SK-N-SH treated with all-trans-retinoic acid at 6 μM for 48 hours (cell line): ENCODE measurements around the gene UBE4B.

Experiments
- ATAC-seq: fragments of 200-7000 bp; cut with Tn5 transposase; 3 replicates; pipeline ENCODE4 v1.9.1; 2020; ENCODE audit warnings: mild to moderate bottlenecking, moderate library complexity
- ARNTL ChIP-seq: fragments of 450-650 bp; formaldehyde crosslinking; IDR thresholded peaks from 2 replicates; pipeline ENCODE4 v1.5.0; 2020; ENCODE audit warnings: low read depth, mild to moderate bottlenecking, moderate library complexity, borderline replicate concordance
- BACH2 ChIP-seq: fragments of 250-450 bp; sonication (Bioruptor Pico); IDR thresholded peaks from 2 replicates; pipeline ENCODE4 v1.9.0; 2021; ENCODE audit warnings: mild to moderate bottlenecking, borderline replicate concordance
- CSDC2 ChIP-seq: fragments of 250-450 bp; sonication (Bioruptor Pico); IDR thresholded peaks from 2 replicates; pipeline ENCODE4 v1.5.0; 2020; ENCODE audit warnings: mild to moderate bottlenecking, moderate library complexity
- CSRNP3 ChIP-seq: fragments of 250-450 bp; sonication (Bioruptor Pico); IDR thresholded peaks from 2 replicates; pipeline ENCODE4 v1.5.1; 2021; ENCODE audit warnings: mild to moderate bottlenecking, moderate library complexity
- ESRRG ChIP-seq: fragments of 250-450 bp; sonication (Bioruptor Pico); IDR thresholded peaks from 2 replicates; pipeline ENCODE4 v1.6.1; 2021; ENCODE audit warnings: mild to moderate bottlenecking
- GLIS3 ChIP-seq: fragments of 250-450 bp; sonication (Bioruptor Pico); IDR thresholded peaks from 2 replicates; pipeline ENCODE4 v1.5.0; 2020; ENCODE audit warnings: mild to moderate bottlenecking, moderate library complexity
- ISL1 ChIP-seq: fragments of 250-450 bp; sonication (Bioruptor Pico); IDR thresholded peaks from 2 replicates; pipeline ENCODE4 v2.1.2; 2022; ENCODE audit warnings: mild to moderate bottlenecking, moderate library complexity
- OSR1 ChIP-seq: fragments of 250-450 bp; sonication (Bioruptor Pico); IDR thresholded peaks from 2 replicates; pipeline ENCODE4 v1.8.0; 2022; ENCODE audit warnings: moderate library complexity, mild to moderate bottlenecking, inconsistent platforms
- PPARA ChIP-seq: fragments of 250-450 bp; sonication (Bioruptor Pico); IDR thresholded peaks from 2 replicates; pipeline ENCODE4 v1.5.0; 2020; ENCODE audit warnings: mild to moderate bottlenecking, borderline replicate concordance
- SNAI2 ChIP-seq: fragments of 250-450 bp; sonication (Bioruptor Pico); IDR thresholded peaks from 2 replicates; pipeline ENCODE4 v1.5.0; 2020; ENCODE audit warnings: mild to moderate bottlenecking, moderate library complexity
- TCF4 ChIP-seq: fragments of 250-450 bp; sonication (Bioruptor Pico); IDR thresholded peaks from 2 replicates; pipeline ENCODE4 v1.8.0; 2021; ENCODE audit warnings: mild to moderate bottlenecking, moderate library complexity, borderline replicate concordance
- TOX ChIP-seq: fragments of 250-450 bp; sonication (Bioruptor Pico); IDR thresholded peaks from 2 replicates; pipeline ENCODE4 v1.8.0; 2021; ENCODE audit warnings: mild to moderate bottlenecking, moderate library complexity, borderline replicate concordance
- TSHZ2 ChIP-seq: fragments of 250-450 bp; sonication (Bioruptor Pico); IDR thresholded peaks from 2 replicates; pipeline ENCODE4 v1.5.0; 2020; ENCODE audit warnings: mild to moderate bottlenecking, moderate library complexity
- ZC3H10 ChIP-seq: fragments of 250-450 bp; sonication (Bioruptor Pico); IDR thresholded peaks from 2 replicates; pipeline ENCODE4 v1.5.1; 2021; ENCODE audit warnings: mild to moderate bottlenecking, moderate library complexity
- ZFP3 ChIP-seq: fragments of 250-450 bp; sonication (Bioruptor Pico); IDR thresholded peaks from 2 replicates; pipeline ENCODE4 v1.5.0; 2020; ENCODE audit warnings: mild to moderate bottlenecking, moderate library complexity
- ZFP30 ChIP-seq: fragments of 450-650 bp; formaldehyde crosslinking; IDR thresholded peaks from 2 replicates; pipeline ENCODE4 v1.5.0; 2022; ENCODE audit warnings: mild to moderate bottlenecking, moderate library complexity
- ZNF565 ChIP-seq: fragments of 450-650 bp; formaldehyde crosslinking; conservative IDR thresholded peaks from 2 replicates; pipeline ENCODE4 v1.5.0; 2020; ENCODE audit warnings: low read depth, mild to moderate bottlenecking, moderate library complexity
- ZNF70 ChIP-seq: fragments of 450-650 bp; formaldehyde crosslinking; IDR thresholded peaks from 2 replicates; pipeline ENCODE4 v1.5.0; 2020; ENCODE audit warnings: mild to moderate bottlenecking, moderate library complexity
- ZNF8 ChIP-seq: fragments of 450-650 bp; formaldehyde crosslinking; IDR thresholded peaks from 2 replicates; pipeline ENCODE4 v1.5.0; 2020; ENCODE audit warnings: mild to moderate bottlenecking, moderate library complexity
- TF ChIP-seq, protein P1 (sequence below): fragments of 250-450 bp; sonication (Bioruptor Pico); IDR thresholded peaks from 2 replicates; pipeline ENCODE4 v1.5.1; 2020; ENCODE audit warnings: low read depth, mild to moderate bottlenecking, moderate library complexity
- TF ChIP-seq, protein P2 (sequence below): fragments of 250-450 bp; sonication (Bioruptor Pico); IDR thresholded peaks from 2 replicates; pipeline ENCODE4 v1.8.0; 2020; ENCODE audit warnings: mild to moderate bottlenecking, moderate library complexity, borderline replicate concordance
- TF ChIP-seq, protein P3 (sequence below): fragments of 250-450 bp; sonication (Bioruptor Pico); IDR thresholded peaks from 2 replicates; pipeline ENCODE4 v1.8.0; 2021; ENCODE audit warnings: low read depth, mild to moderate bottlenecking, moderate library complexity, borderline replicate concordance

The UBE4B gene

DNA sequence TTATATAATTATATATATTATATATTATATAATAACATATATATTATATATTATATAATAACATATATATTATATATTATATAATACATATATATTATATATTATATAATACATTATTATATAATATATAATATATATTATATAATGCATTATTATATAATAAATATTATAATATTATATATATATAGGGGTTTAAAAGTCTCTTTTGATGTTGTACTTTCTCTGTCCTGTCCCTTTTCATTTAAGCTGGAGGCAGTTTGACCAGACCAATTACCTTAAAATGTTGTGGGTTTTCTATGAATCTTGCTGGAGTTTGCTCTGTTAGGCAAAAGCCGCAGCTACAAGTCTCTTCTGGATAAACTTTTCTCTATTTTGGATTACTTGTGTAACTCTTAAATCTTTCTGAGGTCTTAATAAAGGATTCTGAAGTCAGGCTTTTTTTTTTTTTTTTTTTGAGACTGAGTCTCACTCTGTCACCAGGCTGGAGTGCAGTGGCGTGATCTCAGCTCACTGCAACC, 155.4 kb downstream of the UBE4B start:
- TF ChIP-seq CSDC2 (CRISPR knock-in tag) (no peak), ZC3H10 (CRISPR knock-in tag) (no peak), TCF4 (CRISPR knock-in tag) (no peak), BACH2 (CRISPR knock-in tag) (no peak), PPARA (CRISPR knock-in tag) (no peak), ESRRG (CRISPR knock-in tag) (no peak), GLIS3 (CRISPR knock-in tag) (no peak), OSR1 (CRISPR knock-in tag) (no peak), SNAI2 (CRISPR knock-in tag) (no peak), ISL1 (CRISPR knock-in tag) (no peak), ARNTL (CRISPR knock-in tag) (no peak), TOX (CRISPR knock-in tag) (no peak), CSRNP3 (CRISPR knock-in tag) (no peak), ZFP3 (no peak), TSHZ2 (no peak), ZNF8 (CRISPR knock-in tag) (no peak), ZNF70 (CRISPR knock-in tag) (no peak)
- TF ChIP-seq, protein P1, sequence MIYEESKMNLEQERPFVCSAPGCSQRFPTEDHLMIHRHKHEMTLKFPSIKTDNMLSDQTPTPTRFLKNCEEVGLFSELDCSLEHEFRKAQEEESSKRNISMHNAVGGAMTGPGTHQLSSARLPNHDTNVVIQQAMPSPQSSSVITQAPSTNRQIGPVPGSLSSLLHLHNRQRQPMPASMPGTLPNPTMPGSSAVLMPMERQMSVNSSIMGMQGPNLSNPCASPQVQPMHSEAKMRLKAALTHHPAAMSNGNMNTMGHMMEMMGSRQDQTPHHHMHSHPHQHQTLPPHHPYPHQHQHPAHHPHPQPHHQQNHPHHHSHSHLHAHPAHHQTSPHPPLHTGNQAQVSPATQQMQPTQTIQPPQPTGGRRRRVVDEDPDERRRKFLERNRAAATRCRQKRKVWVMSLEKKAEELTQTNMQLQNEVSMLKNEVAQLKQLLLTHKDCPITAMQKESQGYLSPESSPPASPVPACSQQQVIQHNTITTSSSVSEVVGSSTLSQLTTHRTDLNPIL (CRISPR knock-in tag), result no peak
- TF ChIP-seq, protein P2, sequence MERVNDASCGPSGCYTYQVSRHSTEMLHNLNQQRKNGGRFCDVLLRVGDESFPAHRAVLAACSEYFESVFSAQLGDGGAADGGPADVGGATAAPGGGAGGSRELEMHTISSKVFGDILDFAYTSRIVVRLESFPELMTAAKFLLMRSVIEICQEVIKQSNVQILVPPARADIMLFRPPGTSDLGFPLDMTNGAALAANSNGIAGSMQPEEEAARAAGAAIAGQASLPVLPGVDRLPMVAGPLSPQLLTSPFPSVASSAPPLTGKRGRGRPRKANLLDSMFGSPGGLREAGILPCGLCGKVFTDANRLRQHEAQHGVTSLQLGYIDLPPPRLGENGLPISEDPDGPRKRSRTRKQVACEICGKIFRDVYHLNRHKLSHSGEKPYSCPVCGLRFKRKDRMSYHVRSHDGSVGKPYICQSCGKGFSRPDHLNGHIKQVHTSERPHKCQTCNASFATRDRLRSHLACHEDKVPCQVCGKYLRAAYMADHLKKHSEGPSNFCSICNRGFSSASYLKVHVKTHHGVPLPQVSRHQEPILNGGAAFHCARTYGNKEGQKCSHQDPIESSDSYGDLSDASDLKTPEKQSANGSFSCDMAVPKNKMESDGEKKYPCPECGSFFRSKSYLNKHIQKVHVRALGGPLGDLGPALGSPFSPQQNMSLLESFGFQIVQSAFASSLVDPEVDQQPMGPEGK (CRISPR knock-in tag), result no peak
- no peak for ATAC-seq

DNA sequence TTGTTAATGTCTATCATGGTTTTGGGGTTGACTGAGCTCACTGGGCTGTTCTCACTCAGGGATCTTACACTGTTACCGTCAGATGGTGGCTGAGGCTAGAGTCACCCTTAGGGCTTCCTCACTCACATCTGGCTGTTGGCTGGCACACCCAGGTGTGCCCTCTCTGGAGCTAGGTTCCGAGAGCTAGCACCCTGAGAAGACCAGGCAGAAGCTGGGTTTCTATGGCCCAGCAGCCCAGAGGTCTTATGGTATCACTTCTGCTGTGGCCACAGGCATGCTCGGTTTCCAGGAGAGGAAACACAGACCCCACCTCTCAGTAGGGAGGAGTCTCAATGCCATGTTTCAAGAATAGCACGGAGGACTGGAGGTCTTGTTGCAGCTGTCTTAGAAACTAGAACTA, 156.9 kb downstream of the UBE4B start:
- no peak for ATAC-seq
- TF ChIP-seq OSR1 (CRISPR knock-in tag), result no peak
- no peak for TF ChIP-seq TCF4 (CRISPR knock-in tag)
- no peak for TF ChIP-seq ZFP30
- TF ChIP-seq TOX (CRISPR knock-in tag), result no peak
- TF ChIP-seq PPARA (CRISPR knock-in tag), result no peak
- TF ChIP-seq GLIS3 (CRISPR knock-in tag), result no peak
- no peak for TF ChIP-seq CSDC2 (CRISPR knock-in tag)
- TF ChIP-seq, protein P2 (CRISPR knock-in tag), result no peak

DNA sequence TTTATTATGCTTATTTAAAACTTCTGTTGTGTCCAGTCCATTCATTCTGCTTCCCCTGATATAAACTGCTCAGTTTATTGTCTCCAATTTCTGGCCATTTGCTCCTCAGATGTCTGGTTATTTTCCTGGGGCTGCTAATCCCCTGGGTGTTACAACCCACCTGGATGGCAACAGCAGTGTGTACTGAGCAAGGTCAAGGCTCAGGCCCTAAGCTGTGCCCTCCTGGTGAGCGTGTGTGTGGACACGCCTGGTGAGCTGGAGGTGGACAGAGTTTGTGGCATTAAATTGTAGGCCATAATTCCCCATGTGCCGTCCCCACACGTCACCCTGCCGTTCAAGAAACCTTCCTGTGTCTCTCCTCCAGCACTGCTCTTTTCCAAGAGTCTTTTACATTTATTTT, 159.5 kb downstream of the UBE4B start:
- ATAC-seq, result no peak
- TF ChIP-seq CSDC2 (CRISPR knock-in tag) (no peak), PPARA (CRISPR knock-in tag) (no peak), ARNTL (CRISPR knock-in tag) (no peak), ESRRG (CRISPR knock-in tag) (no peak), ZFP3 (no peak), ZFP30 (no peak), ZC3H10 (CRISPR knock-in tag) (no peak), BACH2 (CRISPR knock-in tag) (no peak), OSR1 (CRISPR knock-in tag) (no peak), ZNF70 (CRISPR knock-in tag) (no peak), SNAI2 (CRISPR knock-in tag) (no peak), ZNF565 (CRISPR knock-in tag) (no peak), ZNF8 (CRISPR knock-in tag) (no peak)
- TF ChIP-seq, protein P3, sequence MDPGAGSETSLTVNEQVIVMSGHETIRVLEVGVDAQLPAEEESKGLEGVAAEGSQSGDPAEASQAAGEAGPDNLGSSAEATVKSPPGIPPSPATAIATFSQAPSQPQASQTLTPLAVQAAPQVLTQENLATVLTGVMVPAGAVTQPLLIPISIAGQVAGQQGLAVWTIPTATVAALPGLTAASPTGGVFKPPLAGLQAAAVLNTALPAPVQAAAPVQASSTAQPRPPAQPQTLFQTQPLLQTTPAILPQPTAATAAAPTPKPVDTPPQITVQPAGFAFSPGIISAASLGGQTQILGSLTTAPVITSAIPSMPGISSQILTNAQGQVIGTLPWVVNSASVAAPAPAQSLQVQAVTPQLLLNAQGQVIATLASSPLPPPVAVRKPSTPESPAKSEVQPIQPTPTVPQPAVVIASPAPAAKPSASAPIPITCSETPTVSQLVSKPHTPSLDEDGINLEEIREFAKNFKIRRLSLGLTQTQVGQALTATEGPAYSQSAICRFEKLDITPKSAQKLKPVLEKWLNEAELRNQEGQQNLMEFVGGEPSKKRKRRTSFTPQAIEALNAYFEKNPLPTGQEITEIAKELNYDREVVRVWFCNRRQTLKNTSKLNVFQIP (CRISPR knock-in tag), result no peak
- TF ChIP-seq, protein P1 (CRISPR knock-in tag), result no peak
